ENCODE data around the gene MAP3K21.
A peak's percentile ranks its signal among the peaks of the same experiment; 100 is the strongest.

Gene MAP3K21

GRCh38 chr1:233326319-233326718 is 1.2 kb upstream of the MAP3K21 start:
- DNase-seq (ENCODE audit: low read depth), result no peak

- DNase-seq (ENCODE audit: low read depth), result peak; percentile 84
Measured at GRCh38 chr1:233326811-233327650, 493 bp upstream of the MAP3K21 start.

GRCh38 chr1:233328142-233328921 is 808 bp downstream of the MAP3K21 start:
- peak; percentile 1 for DNase-seq (ENCODE audit: low read depth)

GRCh38 chr1:233331676-233332519 is 4.4 kb downstream of the MAP3K21 start:
- no peak for DNase-seq (ENCODE audit: low read depth)

- no peak for DNase-seq (ENCODE audit: low read depth)
Measured at GRCh38 chr1:233333086-233333485, 5.6 kb downstream of the MAP3K21 start.

- DNase-seq (ENCODE audit: low read depth), result no peak
Measured at GRCh38 chr1:233334092-233334491, 6.6 kb downstream of the MAP3K21 start.

GRCh38 chr1:233336554-233337456 is 9.3 kb downstream of the MAP3K21 start:
- no peak for DNase-seq (ENCODE audit: low read depth)

GRCh38 chr1:233337505-233337904 is 10.0 kb downstream of the MAP3K21 start:
- no peak for DNase-seq (ENCODE audit: low read depth)

GRCh38 chr1:233338102-233338501 is 10.6 kb downstream of the MAP3K21 start:
- DNase-seq (ENCODE audit: low read depth), result no peak

- no peak for DNase-seq (ENCODE audit: low read depth)
Measured at GRCh38 chr1:233340031-233340555, 12.6 kb downstream of the MAP3K21 start.

GRCh38 chr1:233340966-233341516 is 13.5 kb downstream of the MAP3K21 start:
- DNase-seq (ENCODE audit: low read depth), result no peak

GRCh38 chr1:233342086-233342485 is 14.6 kb downstream of the MAP3K21 start:
- DNase-seq (ENCODE audit: low read depth), result no peak

- DNase-seq (ENCODE audit: low read depth), result no peak
Measured at GRCh38 chr1:233343262-233343661, 15.7 kb downstream of the MAP3K21 start.

- DNase-seq (ENCODE audit: low read depth), result no peak
Measured at GRCh38 chr1:233347338-233347737, 19.8 kb downstream of the MAP3K21 start.

GRCh38 chr1:233349137-233349536 is 21.6 kb downstream of the MAP3K21 start:
- no peak for DNase-seq (ENCODE audit: low read depth)

GRCh38 chr1:233354983-233355382 is 27.5 kb downstream of the MAP3K21 start:
- no peak for DNase-seq (ENCODE audit: low read depth)

- DNase-seq (ENCODE audit: low read depth), result no peak
Measured at GRCh38 chr1:233355841-233356704, 28.5 kb downstream of the MAP3K21 start.

GRCh38 chr1:233356705-233356987 is 29.1 kb downstream of the MAP3K21 start:
- DNase-seq (ENCODE audit: low read depth), result no peak

- DNase-seq (ENCODE audit: low read depth), result no peak
Measured at GRCh38 chr1:233357595-233358397, 30.3 kb downstream of the MAP3K21 start.
